Measurements from ENCODE around the gene KCNS3. TPM values are rescaled to one million over a fixed set of nuclear protein-coding genes. Genes with fewer than 3 reads are reported as not detected.

Gene KCNS3
- total and polyA plus RNA-seq, 2 of the 13 experiments (the other 11 are each of a cell fraction or from before 2014, with no cell fraction given): not detected

- no peaks in the 10 kb centered on the region for H3K79me2 ChIP-seq (ENCODE audit: insufficient read depth, low read length)
- DNase-seq (ENCODE audit: low spot score) (no peak), FAIRE-seq (no peak), ATAC-seq (no peak)
- H3K36me3 ChIP-seq (replicated peaks in 1 of 2; ENCODE audit: control insufficient read depth in 1 of 2, insufficient read depth in 2 of 2, low read length in 2 of 2): no peaks in the 10 kb centered on the region
- BruUV-seq (replicated peaks): no TSS peak
- no peak overlapping the region for H2AFZ ChIP-seq (ENCODE audit: low read length)
- TF ChIP-seq ZNF318 (CRISPR knock-in tag; IDR thresholded peaks at IDR 0.05) (no peak), NFYB (CRISPR knock-in tag; IDR thresholded peaks at IDR 0.05) (no peak), PRPF4 (IDR thresholded peaks at IDR 0.05; ENCODE audit: low read depth, low read length, poor library complexity, severe bottlenecking) (no peak), ZMAT3 (CRISPR knock-in tag; conservative IDR thresholded peaks at IDR 0.05) (no peak), NR2F2 (IDR thresholded peaks at IDR 0.05; ENCODE audit: borderline replicate concordance, low read depth) (no peak), RBM39 (IDR thresholded peaks at IDR 0.05; ENCODE audit: low read depth, low read length, poor library complexity, severe bottlenecking) (no peak), ZMAT5 (CRISPR knock-in tag; IDR thresholded peaks at IDR 0.05; ENCODE audit: borderline replicate concordance, low read depth) (no peak), GPBP1L1 (CRISPR knock-in tag; IDR thresholded peaks at IDR 0.05) (no peak), CHD2 (IDR thresholded peaks at IDR 0.05; ENCODE audit: low read depth, low read length) (no peak), ZBTB7A (CRISPR knock-in tag; IDR thresholded peaks at IDR 0.05) (no peak), ZNF550 (CRISPR knock-in tag; IDR thresholded peaks at IDR 0.05; ENCODE audit: borderline replicate concordance) (no peak), ZNF672 (CRISPR knock-in tag; IDR thresholded peaks at IDR 0.05) (no peak), HNRNPLL (IDR thresholded peaks at IDR 0.05; ENCODE audit: low read depth, low read length, poor library complexity, severe bottlenecking) (no peak)
- WGBS (ENCODE audit: low lambda C conversion rate): 4% methylated on average over 4 of the region's 4 CpGs
- H4K20me1 ChIP-seq (ENCODE audit: insufficient read depth, low read length): no peaks in the 10 kb centered on the region
- in situ Hi-C loops (cut with HindIII; ENCODE audit: extremely low pct_ligation_motif_present, low pct_unique_long_range_greater_than_20kb): no loop called here
- CTCF ChIA-PET (ENCODE audit: low intra/inter-chr PET ratio, low total read pairs): no interaction called here
- intact Hi-C loops (cut with micrococcal nuclease; ENCODE audit: unreplicated experiment): no loop called here
- H3K9ac ChIP-seq (ENCODE audit: insufficient read depth, low read depth, low read length): no peak overlapping the region
- peaks cover 8% of the 10 kb centered on the region; the same call in 1 of the 2 replicates for H3K9me3 ChIP-seq (ENCODE audit: low read length)
- peaks cover 0 to 1% of the 10 kb centered on the region in 2 experiments; a peak in 1 of 5 replicates for H3K27me3 ChIP-seq (ENCODE audit: control insufficient read depth in 1 of 2, insufficient read depth in 2 of 2, low read length in 2 of 2)
- POLR2A ChIA-PET: no interaction called here
- H3K4me3 ChIP-seq (replicated peaks in 1 of 3; ENCODE audit: insufficient read depth in 1 of 3, low read depth in 2 of 3, low read length in 3 of 3): no peak overlapping the region
- no peak overlapping the region for H3K27ac ChIP-seq (ENCODE audit: extremely low read length, insufficient read depth, low read length)
- H3K4me1 ChIP-seq (ENCODE audit: insufficient read depth, low read length): no peaks in the 10 kb centered on the region
- no peak overlapping the region for H3K4me2 ChIP-seq (ENCODE audit: low read depth, low read length)
Observed at GRCh38 chr2:17930773-17931172, 52.3 kb downstream of the KCNS3 start.
